Hepatocyte (in vitro differentiated cells): ENCODE measurements around the gene AMPD3. TPM values are rescaled to one million over a fixed set of nuclear protein-coding genes. Genes with fewer than 3 reads are reported as not detected.
A peak's percentile ranks its signal among the peaks of the same experiment; 100 is the strongest.

Experiments
- DNase-seq: peaks from one replicate; pipeline ENCODE4 v3.0.0-alpha.2; 2016; ENCODE audit warnings: low spot score
- H2AFZ ChIP-seq: fragments of 200-600 bp; sonication (generic); 2 replicates; pipeline ENCODE4 v1.6.0; 2016; ENCODE audit warnings: antibody characterized with exemption, mild to moderate bottlenecking
- H3K27ac ChIP-seq: fragments of 200-600 bp; sonication (generic); 2 replicates; pipeline ENCODE4 v1.5.1; 2016; ENCODE audit warnings: mild to moderate bottlenecking
- H3K27me3 ChIP-seq: fragments of 200-600 bp; sonication (generic); 2 replicates; pipeline ENCODE4 v1.6.1; 2016
- H3K36me3 ChIP-seq: fragments of 200-600 bp; sonication (generic); replicated peaks from 2 replicates; pipeline ENCODE4 v1.5.1; 2016; ENCODE audit warnings: low read depth; ENCODE audit not compliant: insufficient read depth
- H3K4me1 ChIP-seq: fragments of 200-600 bp; sonication (generic); 2 replicates; pipeline ENCODE4 v1.5.1; 2016; ENCODE audit warnings: mild to moderate bottlenecking, moderate library complexity; ENCODE audit not compliant: insufficient read depth
- H3K4me2 ChIP-seq: fragments of 200-600 bp; sonication (generic); 2 replicates; pipeline ENCODE4 v1.6.0; 2016
- H3K4me3 ChIP-seq: fragments of 200-600 bp; sonication (generic); 2 replicates; pipeline ENCODE4 v1.5.1; 2016; ENCODE audit warnings: mild to moderate bottlenecking
- H3K79me2 ChIP-seq: fragments of 200-600 bp; sonication (generic); 2 replicates; pipeline ENCODE4 v1.6.0; 2017; ENCODE audit warnings: mild to moderate bottlenecking
- H3K9me2 ChIP-seq: fragments of 200-600 bp; sonication (generic); replicated peaks from 2 replicates; pipeline ENCODE4 v1.6.0; 2017; ENCODE audit warnings: mild to moderate bottlenecking; ENCODE audit not compliant: insufficient read depth
- H3K9me3 ChIP-seq: fragments of 200-600 bp; sonication (generic); 2 replicates; pipeline ENCODE4 v1.5.1; 2016; ENCODE audit warnings: low read depth, mild to moderate bottlenecking
- H4K20me1 ChIP-seq: fragments of 200-600 bp; sonication (generic); 2 replicates; pipeline ENCODE4 v1.6.0; 2016; ENCODE audit warnings: mild to moderate bottlenecking; ENCODE audit not compliant: insufficient read depth, poor library complexity, severe bottlenecking
- CTCF ChIP-seq: fragments of 200-600 bp; sonication (generic); IDR thresholded peaks from 2 replicates; pipeline ENCODE4 v1.5.1; 2016; ENCODE audit warnings: antibody characterized with exemption, mild to moderate bottlenecking; ENCODE audit not compliant: poor library complexity
- EZH2 ChIP-seq: fragments of 200-600 bp; sonication (generic); IDR thresholded peaks from 2 replicates; pipeline ENCODE4 v1.6.1; 2016; ENCODE audit warnings: antibody characterized with exemption, mild to moderate bottlenecking, borderline replicate concordance
- EZH2phosphoT487 ChIP-seq: fragments of 200-600 bp; sonication (generic); IDR thresholded peaks from one replicate; pipeline ENCODE4 v1.6.1; 2018; ENCODE audit warnings: antibody characterized with exemption, mild to moderate bottlenecking, low read depth, moderate library complexity; ENCODE audit not compliant: unreplicated experiment, severe bottlenecking
- WGBS: methylation state at CpG from one replicate; pipeline ENCODE4 v1.1.6; 2016; ENCODE audit warnings: low lambda C conversion rate; ENCODE audit errors: missing lambda C conversion rate; 5-methylcytosine and 5-hydroxymethylcytosine counted together
- polyA plus RNA-seq: library from polyadenylated mRNA; unstranded; fragments of >200 nt; fragmentation: Nextera tagmentation; extraction: Ambion mirVana; gene quantifications from 2 replicates; pipeline ENCODE4 v1.2.1, GENCODE V29; 2016
- total RNA-seq: library from RNA; depleted of rRNA; stranded (reverse); fragments of >200 nt; gene quantifications from 2 replicates; pipeline ENCODE4 v1.2.3, GENCODE V29; 2014

Gene AMPD3
- total and polyA plus RNA-seq, 2 experiments from 2014 or later, result 1.8 to 4.1 TPM

GRCh38 chr11:10520562-10520961 is 65.5 kb downstream of the AMPD3 start:
- Histone ChIP-seq H3K4me2 (no peak overlapping the region), H3K4me3 (no peak overlapping the region), H3K9me2 (no peaks in the 10 kb centered on the region), H3K79me2 (no peaks in the 10 kb centered on the region), H3K27ac (no peak overlapping the region), H4K20me1 (no peaks in the 10 kb centered on the region), H3K27me3 (no peaks in the 10 kb centered on the region), H3K36me3 (no peaks in the 10 kb centered on the region), H2AFZ (no peak overlapping the region), H3K4me1 (peaks cover 3% of the 10 kb centered on the region), H3K9me3 (no peaks in the 10 kb centered on the region)
- no peak for TF ChIP-seq EZH2phosphoT487
- no peak for TF ChIP-seq CTCF
- no peak for TF ChIP-seq EZH2
- no peak for DNase-seq
- WGBS, result 84% methylated on average over 2 of the region's 2 CpGs

GRCh38 chr11:10522276-10522675 is 67.2 kb downstream of the AMPD3 start:
- Histone ChIP-seq H3K27me3 (no peaks in the 10 kb centered on the region), H3K4me2 (no peak overlapping the region), H2AFZ (no peak overlapping the region), H3K79me2 (no peaks in the 10 kb centered on the region), H3K27ac (peak overlapping the region; percentile 13), H3K9me3 (no peaks in the 10 kb centered on the region), H3K4me1 (peaks cover 6% of the 10 kb centered on the region), H4K20me1 (no peaks in the 10 kb centered on the region), H3K4me3 (no peak overlapping the region), H3K36me3 (no peaks in the 10 kb centered on the region), H3K9me2 (no peaks in the 10 kb centered on the region)
- DNase-seq, result no peak
- no peak for TF ChIP-seq CTCF
- no peak for TF ChIP-seq EZH2
- TF ChIP-seq EZH2phosphoT487, result no peak
- 86% methylated on average over 1 of the region's 1 CpG for WGBS

- H3K36me3 ChIP-seq, result no peaks in the 10 kb centered on the region
- H2AFZ ChIP-seq, result no peak overlapping the region
- H3K27ac ChIP-seq, result peak overlapping the region; percentile 13
- H3K79me2 ChIP-seq, result no peaks in the 10 kb centered on the region
- H3K27me3 ChIP-seq, result no peaks in the 10 kb centered on the region
- H3K4me2 ChIP-seq, result no peak overlapping the region
- WGBS, result 73% methylated on average over 2 of the region's 2 CpGs
- H3K9me2 ChIP-seq, result no peaks in the 10 kb centered on the region
- DNase-seq, result no peak
- H3K4me3 ChIP-seq, result no peak overlapping the region
- no peaks in the 10 kb centered on the region for H4K20me1 ChIP-seq
- H3K9me3 ChIP-seq, result no peaks in the 10 kb centered on the region
- H3K4me1 ChIP-seq, result peaks cover 12% of the 10 kb centered on the region
- TF ChIP-seq EZH2phosphoT487, result no peak
- TF ChIP-seq EZH2, result no peak
- no peak for TF ChIP-seq CTCF
Observed at GRCh38 chr11:10522921-10523320, 67.9 kb downstream of the AMPD3 start.

- H3K9me3 ChIP-seq, result no peaks in the 10 kb centered on the region
- no peak for TF ChIP-seq EZH2phosphoT487
- TF ChIP-seq EZH2, result no peak
- TF ChIP-seq CTCF, result no peak
- no peak overlapping the region for H3K4me2 ChIP-seq
- H3K79me2 ChIP-seq, result no peaks in the 10 kb centered on the region
- no peak for DNase-seq
- no peak overlapping the region for H2AFZ ChIP-seq
- H3K4me1 ChIP-seq, result peaks cover 20% of the 10 kb centered on the region
- no peak overlapping the region for H3K4me3 ChIP-seq
- H3K36me3 ChIP-seq, result no peaks in the 10 kb centered on the region
- H4K20me1 ChIP-seq, result no peaks in the 10 kb centered on the region
- no peak overlapping the region for H3K27ac ChIP-seq
- WGBS, result 85% methylated on average over 1 of the region's 1 CpG
- no peaks in the 10 kb centered on the region for H3K9me2 ChIP-seq
- H3K27me3 ChIP-seq, result no peaks in the 10 kb centered on the region
Observed at GRCh38 chr11:10524471-10524870, 69.4 kb downstream of the AMPD3 start.
